Epithelial cell of proximal tubule (primary cell): ENCODE measurements around the gene RNPEP. TPM values are rescaled to one million over a fixed set of nuclear protein-coding genes. Genes with fewer than 3 reads are reported as not detected.
A peak's percentile ranks its signal among the peaks of the same experiment; 100 is the strongest.

ENCODE experiments used
- DNase-seq: peaks from one replicate; pipeline ENCODE4 v3.0.0-alpha.2; 2011; ENCODE audit warnings: low read depth
- H3K4me3 ChIP-seq: 2 replicates; pipeline ENCODE4 v1.5.1; 2011; ENCODE audit warnings: low read depth, mild to moderate bottlenecking, low read length
- total RNA-seq: library from RNA; depleted of rRNA; stranded (reverse); fragments of >200 nt; gene quantifications from 2 replicates; pipeline ENCODE4 v1.2.3, GENCODE V29; 2015
- TF ChIP-seq, protein P1 (sequence below): conservative IDR thresholded peaks from 2 replicates; pipeline ENCODE4 v1.5.1; 2012; ENCODE audit warnings: low read depth, mild to moderate bottlenecking, low read length

The RNPEP gene
- total RNA-seq, 1 donor from 2014 or later, result 124 TPM

DNA sequence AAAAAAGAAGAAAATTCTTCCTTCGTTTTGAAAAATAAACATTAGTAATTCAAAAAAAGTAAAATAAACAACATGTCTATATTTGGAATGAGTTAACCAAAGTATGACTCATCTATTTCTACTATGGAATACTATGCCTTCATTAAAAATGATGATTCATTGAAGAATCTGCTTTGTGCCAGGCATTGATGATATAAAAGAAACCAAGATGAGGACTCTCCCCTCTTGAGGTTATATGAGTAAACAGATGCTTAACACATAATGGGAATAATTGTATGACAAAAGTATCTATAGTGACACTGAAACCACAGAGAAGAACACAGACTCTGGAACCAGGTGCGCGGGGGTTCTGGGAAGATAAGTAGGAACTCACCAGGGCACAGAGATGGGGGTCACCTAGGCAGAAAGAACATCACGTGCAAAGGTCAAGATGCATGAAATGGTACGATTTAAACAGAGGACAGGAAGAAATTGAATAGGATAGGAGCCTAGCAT lies 46.8 kb downstream of the RNPEP start:
- TF ChIP-seq, protein P1, sequence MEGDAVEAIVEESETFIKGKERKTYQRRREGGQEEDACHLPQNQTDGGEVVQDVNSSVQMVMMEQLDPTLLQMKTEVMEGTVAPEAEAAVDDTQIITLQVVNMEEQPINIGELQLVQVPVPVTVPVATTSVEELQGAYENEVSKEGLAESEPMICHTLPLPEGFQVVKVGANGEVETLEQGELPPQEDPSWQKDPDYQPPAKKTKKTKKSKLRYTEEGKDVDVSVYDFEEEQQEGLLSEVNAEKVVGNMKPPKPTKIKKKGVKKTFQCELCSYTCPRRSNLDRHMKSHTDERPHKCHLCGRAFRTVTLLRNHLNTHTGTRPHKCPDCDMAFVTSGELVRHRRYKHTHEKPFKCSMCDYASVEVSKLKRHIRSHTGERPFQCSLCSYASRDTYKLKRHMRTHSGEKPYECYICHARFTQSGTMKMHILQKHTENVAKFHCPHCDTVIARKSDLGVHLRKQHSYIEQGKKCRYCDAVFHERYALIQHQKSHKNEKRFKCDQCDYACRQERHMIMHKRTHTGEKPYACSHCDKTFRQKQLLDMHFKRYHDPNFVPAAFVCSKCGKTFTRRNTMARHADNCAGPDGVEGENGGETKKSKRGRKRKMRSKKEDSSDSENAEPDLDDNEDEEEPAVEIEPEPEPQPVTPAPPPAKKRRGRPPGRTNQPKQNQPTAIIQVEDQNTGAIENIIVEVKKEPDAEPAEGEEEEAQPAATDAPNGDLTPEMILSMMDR, result no peak
- no peak overlapping the region for H3K4me3 ChIP-seq
- DNase-seq, result no peak

DNA sequence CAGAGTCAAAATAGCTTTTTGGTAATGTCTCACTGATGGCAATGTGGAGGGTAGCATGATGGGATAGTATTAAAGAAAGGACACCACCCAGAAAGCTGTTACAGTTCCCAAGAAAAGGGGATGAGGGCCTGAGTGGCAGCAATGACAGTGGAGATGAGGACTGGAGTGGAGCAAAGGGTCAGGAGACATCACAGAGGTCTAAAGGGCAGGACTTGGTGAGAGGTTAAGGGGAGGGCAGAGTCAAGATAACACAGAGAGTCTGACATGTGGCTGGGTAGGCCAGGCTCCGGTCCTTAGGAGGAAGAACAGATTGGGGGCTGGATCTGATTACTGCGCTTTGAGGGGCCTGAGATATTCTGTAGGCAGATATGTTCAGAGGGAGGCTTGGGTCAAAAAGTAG lies 47.3 kb downstream of the RNPEP start:
- no peak for DNase-seq
- no peak overlapping the region for H3K4me3 ChIP-seq
- TF ChIP-seq, protein P1, result no peak

DNA sequence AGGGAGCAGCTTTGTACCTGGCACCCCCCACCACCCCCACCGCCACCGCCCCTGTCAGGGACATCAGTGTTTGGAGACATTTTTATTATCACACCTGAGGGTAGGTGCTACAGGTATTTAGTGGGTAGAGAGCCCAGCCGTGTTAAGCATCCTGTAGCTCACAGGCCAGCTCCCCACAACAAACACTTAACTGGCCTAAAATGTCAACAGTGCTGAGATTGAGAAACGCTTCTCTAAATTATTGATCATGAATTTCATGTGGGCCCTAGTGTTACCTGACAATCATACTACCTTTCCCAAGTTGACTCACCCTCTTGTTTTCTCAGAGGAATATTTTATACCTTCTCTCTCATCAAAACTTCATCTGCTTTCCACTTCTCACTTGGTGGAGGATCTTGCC lies 49.3 kb downstream of the RNPEP start:
- TF ChIP-seq, protein P1, result no peak
- H3K4me3 ChIP-seq, result no peak overlapping the region
- no peak for DNase-seq

DNA sequence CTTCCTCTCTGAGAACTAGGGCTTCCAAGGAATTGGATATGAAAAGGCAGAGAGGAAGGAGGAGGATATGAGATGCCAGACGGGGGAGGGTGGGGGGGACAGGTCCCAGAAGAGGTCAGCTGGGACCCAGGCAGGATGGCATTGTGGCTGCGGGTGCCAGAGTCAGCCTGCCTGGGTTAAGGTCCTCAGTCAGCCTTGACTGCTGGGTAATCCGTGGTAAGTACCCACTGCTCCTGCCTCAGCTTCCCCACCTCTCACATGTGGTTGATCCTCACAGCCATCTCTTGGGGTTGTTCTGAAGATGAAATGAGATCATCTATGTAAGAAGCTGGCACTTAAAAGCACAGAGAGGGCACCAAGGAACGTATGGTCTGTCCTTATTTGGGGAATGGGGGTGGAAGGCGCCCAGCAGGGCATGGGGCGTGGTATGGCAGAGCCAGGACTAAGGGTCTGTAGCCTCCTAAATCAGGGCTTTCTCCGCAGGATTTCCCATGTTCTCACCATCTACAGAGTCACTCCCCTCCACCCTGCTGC lies 51.8 kb downstream of the RNPEP start:
- TF ChIP-seq, protein P1, result no peak
- no peak for DNase-seq
- H3K4me3 ChIP-seq, result peak overlapping the region; percentile 11

DNA sequence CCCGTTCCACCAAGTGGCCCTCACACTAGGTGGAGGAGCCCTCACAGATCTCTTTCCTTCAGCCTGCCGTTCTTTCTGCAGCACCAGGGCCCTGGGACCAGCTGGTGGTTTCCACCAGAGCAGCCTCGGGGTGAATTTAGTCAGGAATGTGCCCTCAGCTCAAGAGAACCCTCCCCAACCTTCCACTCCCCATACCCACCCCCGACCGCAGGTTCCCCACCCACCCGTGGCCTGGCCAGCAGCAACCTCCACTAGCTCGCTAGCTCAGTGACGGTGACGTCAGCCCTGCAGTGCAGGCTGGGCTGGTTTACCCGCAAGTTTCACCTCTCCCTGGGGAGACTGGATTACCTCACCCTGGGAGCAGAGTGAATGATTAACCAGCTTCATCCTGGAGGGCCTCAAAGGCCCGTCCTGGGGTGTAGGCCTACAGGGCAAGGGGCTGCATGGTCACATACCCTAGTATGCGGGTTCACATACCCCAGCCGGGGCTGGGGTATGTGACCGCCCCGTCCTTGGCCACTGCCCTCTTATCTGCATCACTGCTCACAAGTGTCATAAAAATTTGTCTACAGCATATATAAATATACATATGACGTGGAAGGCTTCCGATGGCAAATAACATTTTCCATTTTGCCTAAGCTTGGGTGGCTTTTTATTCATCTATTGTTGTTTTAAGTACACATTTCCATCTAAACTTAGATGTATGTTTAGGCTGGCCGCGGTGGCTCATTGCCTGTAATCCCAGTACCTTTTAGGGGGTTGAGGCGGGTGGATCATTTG lies 52.4 kb downstream of the RNPEP start:
- peak overlapping the region; percentile 11 for H3K4me3 ChIP-seq
- TF ChIP-seq, protein P1, result no peak
- peak; percentile 85 for DNase-seq

DNA sequence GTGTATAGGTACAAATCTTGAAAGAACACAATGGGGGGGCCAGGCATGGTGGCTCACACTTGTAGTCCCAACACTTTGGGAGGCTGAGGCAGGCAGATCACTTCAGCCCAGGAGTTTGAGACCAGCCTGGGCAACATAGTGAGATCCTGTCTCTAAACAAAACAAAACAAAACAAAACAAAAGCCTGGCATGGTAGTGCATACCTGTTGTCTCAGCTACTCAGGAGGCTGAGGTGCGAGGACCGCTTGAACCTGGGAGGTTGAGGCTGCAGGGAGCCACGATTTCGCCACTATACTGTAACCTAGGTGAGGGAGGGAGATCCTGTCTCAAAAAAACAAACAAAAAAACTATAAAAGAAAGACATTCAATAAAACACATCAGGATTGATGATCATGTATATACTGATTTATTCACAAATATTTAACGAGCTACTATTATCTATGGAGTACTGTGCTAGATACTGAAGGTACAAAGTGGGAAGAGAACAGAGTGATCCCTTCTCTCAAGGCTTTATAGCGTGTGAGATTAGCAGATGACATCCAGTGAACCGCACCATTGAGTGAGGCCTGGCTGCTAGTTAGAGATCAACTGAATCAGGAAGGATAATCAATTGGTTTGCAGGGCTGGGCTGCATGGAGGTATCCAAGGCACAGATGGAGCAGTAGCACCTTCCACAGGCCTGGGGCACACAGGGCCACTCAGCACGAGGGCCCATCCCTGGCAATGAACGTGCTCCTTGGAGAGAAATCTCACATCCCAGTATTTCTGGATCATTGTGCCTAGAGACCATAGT lies 54.3 kb downstream of the RNPEP start:
- TF ChIP-seq, protein P1, result no peak
- no peak for DNase-seq
- H3K4me3 ChIP-seq, result no peak overlapping the region
